Prostate gland (tissue), 2 donors: Measurements from ENCODE around the gene JAKMIP2. TPM values are rescaled to one million over a fixed set of nuclear protein-coding genes. Genes with fewer than 3 reads are reported as not detected.

Source experiments
- DNase-seq: peaks from one replicate; pipeline ENCODE4 v3.0.0-alpha.2; 2019; ENCODE audit warnings: low spot score
- H3K27ac ChIP-seq, 2 donors: fragments of 200-600 bp; sonication (generic); 2 replicates each; pipeline ENCODE4 v1.5.1; 2017 to 2019
- H3K27me3 ChIP-seq: fragments of 200-600 bp; sonication (generic); replicated peaks from 2 replicates; pipeline ENCODE4 v1.5.1; 2019; ENCODE audit not compliant: insufficient read depth
- H3K36me3 ChIP-seq, 2 donors: fragments of 200-600 bp; sonication (generic); 1 replicate in 1 of 2; 2 replicates in 1 of 2; pipeline versions ENCODE4 v1.5.1 to v1.8.1; 2017 to 2019
- H3K4me1 ChIP-seq: fragments of 200-600 bp; sonication (generic); replicated peaks from 2 replicates; pipeline ENCODE4 v1.5.1; 2019
- H3K4me3 ChIP-seq, 2 donors: fragments of 200-600 bp; sonication (generic); 2 replicates each; pipeline ENCODE4 v1.5.1; 2017 to 2019
- H3K9me3 ChIP-seq: fragments of 200-600 bp; sonication (generic); 2 replicates; pipeline ENCODE4 v1.5.1; 2017
- CTCF ChIP-seq, 4 experiments: fragments of 200-600 bp in 2 of 4; fragments of 450-650 bp in 2 of 4; sonication (generic) in 2 of 4; IDR thresholded peaks; 1 replicate in 3 of 4; 2 replicates in 1 of 4; pipeline ENCODE4 v1.5.1; 2016 to 2019; ENCODE audit warnings: antibody characterized with exemption in 4 of 4, mild to moderate bottlenecking in 2 of 4, moderate library complexity in 2 of 4
- POLR2A ChIP-seq: fragments of 450-650 bp; IDR thresholded peaks from one replicate; pipeline ENCODE4 v1.6.1; 2016; ENCODE audit warnings: antibody characterized with exemption, mild to moderate bottlenecking
- POLR2AphosphoS5 ChIP-seq: sonication (generic); formaldehyde crosslinking; IDR thresholded peaks from one replicate; pipeline ENCODE4 v1.6.1; 2017; ENCODE audit warnings: antibody characterized with exemption
- WGBS: methylation state at CpG from one replicate; pipeline ENCODE4 v1.1.5; 2018; 5-methylcytosine and 5-hydroxymethylcytosine counted together
- intact Hi-C: fragments of 100-400 bp; cut with DNase I; formaldehyde crosslinking; loops from one replicate; pipeline ENCODE4 v1.14.2; 2022
- total RNA-seq, 2 donors: library from RNA; depleted of rRNA; stranded (reverse); fragments of >200 nt; gene quantifications; one replicate each; pipeline ENCODE4 v1.1.0, GENCODE V29; 2016

The JAKMIP2 gene
- total RNA-seq, 2 donors from 2014 or later: 0.85 to 1.2 TPM

- no peaks in the 10 kb centered on the region for H3K4me1 ChIP-seq
- 62% methylated on average over 2 of the region's 2 CpGs for WGBS
- no peak overlapping the region for H3K27ac ChIP-seq
- no peaks in the 10 kb centered on the region for H3K9me3 ChIP-seq
- DNase-seq: no peak
- TF ChIP-seq POLR2A (no peak), POLR2AphosphoS5 (no peak), CTCF (IDR thresholded peaks at IDR 0.05) (no peak)
- intact Hi-C loops: no loop called here
- no peaks in the 10 kb centered on the region for H3K36me3 ChIP-seq
- no peaks in the 10 kb centered on the region for H3K27me3 ChIP-seq
- no peak overlapping the region for H3K4me3 ChIP-seq
These were observed 221.7 kb downstream of the JAKMIP2 start for GRCh38 chr5:147560718-147561331.

GRCh38 chr5:147559749-147560148 lies 222.8 kb downstream of the JAKMIP2 start:
- no peak overlapping the region for H3K4me3 ChIP-seq
- H3K27ac ChIP-seq: no peak overlapping the region
- 48% methylated on average over 2 of the region's 2 CpGs for WGBS
- no peak for DNase-seq
- intact Hi-C loops: loop anchor here (2.0 to 5.0 kb wide), 3 partner anchors 107 to 327 kb away; no protein-coding TSS in a partner anchor
- no peaks in the 10 kb centered on the region for H3K36me3 ChIP-seq
- H3K4me1 ChIP-seq: peaks cover 2% of the 10 kb centered on the region
- no peaks in the 10 kb centered on the region for H3K27me3 ChIP-seq
- TF ChIP-seq CTCF (IDR thresholded peaks at IDR 0.05) (peak in 1 of 4 experiments; percentile 22), POLR2A (no peak)
- no peaks in the 10 kb centered on the region for H3K9me3 ChIP-seq

GRCh38 chr5:147558826-147559225 lies 223.7 kb downstream of the JAKMIP2 start:
- peaks cover 6% of the 10 kb centered on the region for H3K4me1 ChIP-seq
- no peak overlapping the region for H3K4me3 ChIP-seq
- peak; percentile 63 for DNase-seq
- no peaks in the 10 kb centered on the region for H3K9me3 ChIP-seq
- 10% methylated on average over 2 of the region's 2 CpGs for WGBS
- H3K27me3 ChIP-seq: no peaks in the 10 kb centered on the region
- H3K36me3 ChIP-seq: no peaks in the 10 kb centered on the region
- intact Hi-C loops: loop anchor here (2.0 to 5.0 kb wide), 3 partner anchors 106 to 327 kb away; no protein-coding TSS in a partner anchor
- TF ChIP-seq POLR2A (no peak), POLR2AphosphoS5 (peak; percentile 22), CTCF (IDR thresholded peaks at IDR 0.05) (peak; percentile 39 to 76 (median 70))
- H3K27ac ChIP-seq: no peak overlapping the region

GRCh38 chr5:147557876-147558745 lies 224.4 kb downstream of the JAKMIP2 start:
- H3K4me3 ChIP-seq: no peak overlapping the region
- WGBS: 47% methylated on average over 8 of the region's 8 CpGs
- intact Hi-C loops: loop anchor here (2.0 to 5.0 kb wide), 3 partner anchors 105 to 326 kb away; no protein-coding TSS in a partner anchor
- H3K4me1 ChIP-seq: peaks cover 6% of the 10 kb centered on the region
- H3K27ac ChIP-seq: no peak overlapping the region
- no peak for DNase-seq
- TF ChIP-seq POLR2A (no peak), CTCF (IDR thresholded peaks at IDR 0.05) (no peak), POLR2AphosphoS5 (no peak)
- H3K27me3 ChIP-seq: no peaks in the 10 kb centered on the region
- H3K9me3 ChIP-seq: no peaks in the 10 kb centered on the region
- H3K36me3 ChIP-seq: no peaks in the 10 kb centered on the region
